Neural cell (in vitro differentiated cells): ENCODE measurements around the gene PRRT2. TPM values are rescaled to one million over a fixed set of nuclear protein-coding genes. Genes with fewer than 3 reads are reported as not detected.

Experiments
- H2AFZ ChIP-seq: fragments of 200-600, 300-800 bp; sonication (generic), shearing (Covaris generic); 2 replicates; pipeline ENCODE4 v1.6.0; 2014; ENCODE audit warnings: low read depth, mild to moderate bottlenecking, antibody characterized with exemption, low read length, moderate library complexity
- H3F3A ChIP-seq: fragments of 200-600 bp; shearing (Covaris generic); 2 replicates; pipeline ENCODE4 v1.6.1; 2016; ENCODE audit warnings: mild to moderate bottlenecking, moderate library complexity, mixed read lengths, antibody characterized with exemption, low read length; ENCODE audit not compliant: insufficient read depth, poor library complexity, severe bottlenecking
- H3K27ac ChIP-seq: fragments of 200-600, 300-800 bp; sonication (generic), shearing (Covaris generic); 2 replicates; pipeline ENCODE4 v1.5.1; 2014; ENCODE audit warnings: mild to moderate bottlenecking, low read length, moderate library complexity
- H3K27me3 ChIP-seq: fragments of 300-800, 200-600 bp; sonication (generic), shearing (Covaris generic); 2 replicates; pipeline ENCODE4 v1.6.0; 2014; ENCODE audit warnings: mild to moderate bottlenecking, low read depth, low read length, moderate library complexity; ENCODE audit not compliant: insufficient read depth
- H3K36me3 ChIP-seq: fragments of 300-800, 200-600 bp; sonication (generic), shearing (Covaris generic); 2 replicates; pipeline ENCODE4 v1.5.1; 2014; ENCODE audit warnings: mild to moderate bottlenecking, antibody characterized with exemption, low read length, moderate library complexity; ENCODE audit not compliant: insufficient read depth
- H3K4me2 ChIP-seq: fragments of 300-800, 200-600 bp; sonication (generic), shearing (Covaris generic); 2 replicates; pipeline ENCODE4 v1.6.0; 2014; ENCODE audit warnings: mild to moderate bottlenecking, low read length
- H3K4me3 ChIP-seq: fragments of 300-800, 200-600 bp; sonication (generic), shearing (Covaris generic); 2 replicates; pipeline ENCODE4 v1.5.1; 2014; ENCODE audit warnings: mild to moderate bottlenecking, low read length, moderate library complexity
- H3K79me2 ChIP-seq: fragments of 200-600 bp; shearing (Covaris generic); replicated peaks from 2 replicates; pipeline ENCODE4 v1.6.0; 2014; ENCODE audit warnings: mild to moderate bottlenecking, low read length, moderate library complexity; ENCODE audit not compliant: insufficient read depth
- H3K9ac ChIP-seq: fragments of 300-800, 200-600 bp; sonication (generic), shearing (Covaris generic); 2 replicates; pipeline ENCODE4 v1.6.1; 2016; ENCODE audit warnings: mild to moderate bottlenecking, low read length, mixed read lengths
- H3K9me2 ChIP-seq: fragments of 200-600 bp; shearing (Covaris generic); 2 replicates; pipeline ENCODE4 v1.6.1; 2016; ENCODE audit warnings: mild to moderate bottlenecking, low read length, mixed read lengths; ENCODE audit not compliant: insufficient read depth
- H3K9me3 ChIP-seq: fragments of 200-600, 300-800 bp; sonication (generic), shearing (Covaris generic); 2 replicates; pipeline ENCODE4 v1.6.1; 2016; ENCODE audit warnings: mild to moderate bottlenecking, mixed run types, low read length, moderate library complexity, mixed read lengths
- H4K20me1 ChIP-seq: fragments of 200-600 bp; shearing (Covaris generic); 2 replicates; pipeline ENCODE4 v1.6.1; 2016; ENCODE audit warnings: mild to moderate bottlenecking, mixed run types; ENCODE audit not compliant: insufficient read depth
- CTCF ChIP-seq: fragments of 450-650 bp; IDR thresholded peaks from 2 replicates; pipeline ENCODE4 v1.5.1; 2014; ENCODE audit warnings: antibody characterized with exemption, mild to moderate bottlenecking, moderate library complexity; ENCODE audit not compliant: poor library complexity, severe bottlenecking
- EP300 ChIP-seq: fragments of 450-650 bp; conservative IDR thresholded peaks from 2 replicates; pipeline ENCODE4 v1.6.1; 2014; ENCODE audit warnings: antibody characterized with exemption, mild to moderate bottlenecking, moderate library complexity; ENCODE audit not compliant: poor library complexity, severe bottlenecking
- EZH2 ChIP-seq: fragments of 200-600, 300-800 bp; shearing (Covaris generic), sonication (generic); IDR thresholded peaks from 2 replicates; pipeline ENCODE4 v1.6.1; 2014; ENCODE audit warnings: antibody characterized with exemption, low read length, borderline replicate concordance, mild to moderate bottlenecking; ENCODE audit not compliant: insufficient read depth, poor library complexity, severe bottlenecking
- MXI1 ChIP-seq: fragments of 450-650 bp; conservative IDR thresholded peaks from 2 replicates; pipeline ENCODE4 v1.6.1; 2014; ENCODE audit warnings: antibody characterized with exemption, mild to moderate bottlenecking; ENCODE audit not compliant: poor library complexity, severe bottlenecking
- POLR2AphosphoS5 ChIP-seq: IDR thresholded peaks from 2 replicates; pipeline ENCODE4 v1.6.1; 2012
- RAD21 ChIP-seq: fragments of 450-650 bp; conservative IDR thresholded peaks from 2 replicates; pipeline ENCODE4 v1.6.1; 2014; ENCODE audit warnings: antibody characterized with exemption, mild to moderate bottlenecking, moderate library complexity
- REST ChIP-seq: IDR thresholded peaks from 2 replicates; pipeline ENCODE4 v1.6.1; 2012; ENCODE audit warnings: borderline replicate concordance
- SMC3 ChIP-seq: fragments of 450-650 bp; conservative IDR thresholded peaks from 2 replicates; pipeline ENCODE4 v1.6.1; 2014; ENCODE audit warnings: antibody characterized with exemption, mild to moderate bottlenecking, moderate library complexity; ENCODE audit not compliant: poor library complexity
- TAF1 ChIP-seq: IDR thresholded peaks from 2 replicates; pipeline ENCODE4 v1.6.1; 2012; ENCODE audit warnings: low read depth
- polyA plus RNA-seq: library from polyadenylated mRNA; depleted of rRNA; stranded (reverse); fragments of >200 nt; gene quantifications from 2 replicates; pipeline ENCODE4 v1.2.3, GENCODE V29; 2014

Gene PRRT2
- polyA plus RNA-seq, 1 donor from 2014 or later = 84.2 TPM

DNA sequence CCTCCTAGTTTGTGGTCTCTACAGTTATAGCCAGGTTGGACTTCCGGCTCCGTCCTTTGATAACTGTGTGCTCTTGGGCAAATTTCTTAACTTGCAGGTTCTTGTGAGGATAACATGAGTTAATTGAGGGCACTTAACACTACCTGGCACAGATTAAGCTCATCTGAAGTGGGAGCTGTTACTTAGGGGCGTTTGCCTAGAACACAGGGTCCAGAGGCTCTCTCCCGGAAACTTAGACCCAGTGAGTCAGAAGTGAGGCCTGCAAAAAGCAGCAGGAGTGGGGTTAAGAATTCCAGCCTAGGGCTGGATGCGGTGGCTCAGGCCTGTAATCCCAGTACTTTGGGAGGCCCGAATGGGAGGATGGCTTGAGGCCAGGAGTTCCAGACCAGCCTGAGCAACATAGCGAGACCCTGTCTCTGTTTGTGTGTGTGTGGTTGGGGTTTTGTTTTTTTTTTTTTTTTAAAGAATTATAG lies 9.7 kb downstream of the PRRT2 start:
- H3K9me3 ChIP-seq = no peaks in the 10 kb centered on the region
- H3K4me3 ChIP-seq = no peak overlapping the region
- H3K9me2 ChIP-seq = no peaks in the 10 kb centered on the region
- H3K27me3 ChIP-seq = no peaks in the 10 kb centered on the region
- no peaks in the 10 kb centered on the region for H3F3A ChIP-seq
- H3K36me3 ChIP-seq = no peaks in the 10 kb centered on the region
- no peak overlapping the region for H2AFZ ChIP-seq
- H3K27ac ChIP-seq = no peak overlapping the region
- H3K9ac ChIP-seq = no peak overlapping the region
- TF ChIP-seq POLR2AphosphoS5 (no peak), TAF1 (no peak), EZH2 (no peak), MXI1 (no peak), EP300 (no peak), REST (no peak), SMC3 (no peak), CTCF (no peak), RAD21 (no peak)
- peaks cover 6% of the 10 kb centered on the region for H3K79me2 ChIP-seq
- no peaks in the 10 kb centered on the region for H4K20me1 ChIP-seq
- H3K4me2 ChIP-seq = no peak overlapping the region

DNA sequence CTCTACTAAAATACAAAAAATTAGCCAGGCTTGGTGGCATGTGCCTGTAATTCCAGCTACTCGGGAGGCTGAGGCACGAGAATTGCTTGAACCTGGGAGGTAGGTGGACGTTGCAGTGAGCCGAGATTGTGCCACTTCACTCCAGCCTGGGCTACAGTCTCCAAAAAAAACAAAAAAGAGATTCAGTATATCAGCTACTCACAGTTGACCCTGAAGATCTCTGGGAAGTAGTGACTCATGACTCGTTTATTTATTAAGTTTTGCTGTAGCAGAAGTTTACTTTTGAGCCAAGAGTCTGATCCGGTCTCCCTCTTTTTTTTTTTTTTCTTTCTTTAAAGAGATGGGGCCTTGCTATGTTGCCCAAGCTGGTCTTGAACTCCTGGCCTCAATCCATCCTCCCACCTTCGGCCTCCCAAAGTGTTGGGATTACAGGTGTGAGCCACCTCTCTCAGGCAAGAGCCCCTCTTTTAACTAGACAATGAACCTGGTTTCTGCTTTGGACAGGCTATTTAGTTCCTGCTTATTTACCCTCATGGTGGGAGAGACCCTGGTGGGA lies 12.7 kb downstream of the PRRT2 start:
- Histone ChIP-seq H3K9me2 (no peaks in the 10 kb centered on the region), H3K36me3 (no peaks in the 10 kb centered on the region), H3K79me2 (no peaks in the 10 kb centered on the region), H3K27ac (no peak overlapping the region), H3K4me3 (no peak overlapping the region), H4K20me1 (no peaks in the 10 kb centered on the region), H3K9me3 (no peaks in the 10 kb centered on the region), H3K27me3 (no peaks in the 10 kb centered on the region), H2AFZ (no peak overlapping the region), H3K9ac (no peak overlapping the region), H3K4me2 (no peak overlapping the region), H3F3A (no peaks in the 10 kb centered on the region)
- no peak for TF ChIP-seq RAD21
- TF ChIP-seq REST = no peak
- no peak for TF ChIP-seq CTCF
- TF ChIP-seq POLR2AphosphoS5 = no peak
- TF ChIP-seq MXI1 = no peak
- no peak for TF ChIP-seq EZH2
- TF ChIP-seq EP300 = no peak
- no peak for TF ChIP-seq TAF1
- no peak for TF ChIP-seq SMC3
